HG03354 (cell line): ENCODE data around the gene TLCD2.
"Not testable (repeated sequence)": the region's sequence is repeated elsewhere in the genome, so short reads cannot be mapped to it uniquely, and the experiment has no call there.

Source experiments
- ATAC-seq: cut with Tn5 transposase; IDR thresholded peaks from one replicate; pipeline ENCODE4 v1.9.1; 2021; ENCODE audit warnings: mild to moderate bottlenecking; ENCODE audit not compliant: unreplicated experiment, poor library complexity, severe bottlenecking

TLCD2 gene

DNA sequence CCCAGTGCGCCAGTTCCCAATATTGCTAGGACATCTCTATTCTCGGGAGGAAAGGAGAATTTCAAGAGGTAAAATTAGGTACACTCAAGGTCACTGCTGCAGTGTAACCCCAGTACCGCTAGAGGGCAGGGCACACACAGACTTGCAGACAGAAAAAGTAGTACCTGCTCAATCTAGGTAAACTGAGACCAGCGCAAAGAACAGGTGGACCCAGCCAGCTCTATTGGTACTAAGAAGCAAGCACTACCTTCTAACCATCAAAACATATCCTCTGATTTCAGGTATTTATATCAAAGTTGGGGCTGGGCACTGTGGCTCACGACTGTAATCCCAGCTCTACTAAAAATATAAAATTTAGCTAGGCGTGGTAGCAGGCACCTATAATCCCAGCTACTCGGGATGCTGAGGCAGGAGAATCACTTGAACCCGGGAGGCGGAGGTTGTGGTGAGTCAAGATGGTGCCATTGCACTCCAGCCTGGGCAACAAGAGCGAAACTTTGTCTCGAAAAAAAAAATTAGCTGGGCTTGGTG is 10.7 kb upstream of the TLCD2 start:
- no peak for ATAC-seq

DNA sequence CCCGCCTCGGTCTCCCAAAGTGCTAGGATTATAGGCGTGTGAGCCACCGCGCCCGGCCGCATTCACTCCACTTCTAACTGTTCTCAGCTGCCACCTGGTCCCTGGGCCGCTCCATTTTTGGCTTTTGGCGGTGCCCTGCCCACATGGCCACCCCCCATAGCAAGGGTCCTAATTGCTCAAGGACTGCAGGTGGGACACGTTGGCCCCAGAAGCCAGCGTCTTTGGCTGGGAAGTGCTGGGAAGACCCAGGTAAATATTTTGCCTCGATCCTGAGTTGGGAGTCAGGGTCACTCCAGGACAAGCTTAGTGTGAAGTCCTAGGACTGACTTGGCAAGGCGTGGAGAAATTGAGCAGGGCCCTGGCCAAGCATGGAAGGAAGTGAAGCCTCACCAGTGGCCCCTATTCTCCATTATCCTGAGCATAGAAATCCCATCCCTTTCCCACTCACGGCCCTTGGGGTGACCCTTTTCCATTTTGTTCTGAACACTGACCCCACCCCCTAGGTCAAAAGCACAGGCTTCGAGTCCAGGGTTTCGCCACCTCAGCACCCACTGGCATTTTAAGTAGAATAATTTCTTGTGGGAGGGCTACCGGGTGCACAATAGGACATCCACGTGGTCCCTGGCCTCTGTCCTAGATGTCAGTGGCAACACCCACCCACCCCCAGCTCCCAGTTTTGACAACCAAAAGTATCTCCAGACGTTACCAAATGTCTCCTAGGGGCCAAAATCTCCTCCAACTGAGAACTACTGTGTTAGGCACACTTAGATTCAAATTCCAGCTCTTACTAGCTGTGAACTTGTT is 8.4 kb upstream of the TLCD2 start:
- ATAC-seq = no peak

DNA sequence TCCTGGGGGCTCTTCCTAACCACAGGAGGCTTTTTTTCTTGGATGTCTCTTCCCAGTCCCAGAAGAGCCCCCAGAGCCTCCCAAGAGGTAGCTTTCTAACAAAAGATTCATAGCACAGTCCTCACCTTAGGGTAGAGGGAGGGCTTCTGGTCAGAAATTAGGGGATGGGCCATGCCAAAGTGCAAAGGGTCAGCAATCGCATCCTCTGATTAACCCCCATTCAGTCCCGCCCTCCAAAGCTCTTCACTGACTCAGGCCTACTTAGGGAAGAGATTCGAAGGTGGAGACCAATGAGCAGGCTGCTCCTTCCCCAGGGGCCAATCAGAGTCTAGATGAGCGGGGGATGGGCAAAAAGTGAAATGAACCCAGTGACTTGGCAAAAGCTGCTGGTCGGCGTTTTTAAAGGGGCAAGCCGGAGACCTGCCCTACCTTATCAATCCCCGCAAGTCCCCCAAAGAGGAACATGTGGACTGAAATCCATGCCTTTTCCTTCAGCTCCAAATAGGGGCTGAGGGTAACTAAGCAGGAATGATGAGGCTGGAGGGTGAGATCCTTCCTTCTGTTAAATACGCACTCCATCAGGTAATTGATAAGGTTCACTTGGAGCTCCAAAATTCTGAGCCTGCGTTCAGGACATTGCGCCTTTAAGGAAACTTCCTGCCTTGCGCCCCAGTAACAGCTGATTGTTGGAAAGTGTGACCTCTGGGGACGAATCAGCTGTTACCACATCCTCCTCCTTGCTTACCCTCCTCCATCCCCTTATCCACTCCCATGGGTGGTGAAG is 6.9 kb upstream of the TLCD2 start:
- ATAC-seq = peak; percentile 43

GRCh38 chr17:1716076-1716911 is 6.1 kb upstream of the TLCD2 start:
- peak; percentile 78 for ATAC-seq

GRCh38 chr17:1715803-1716075 is 5.6 kb upstream of the TLCD2 start:
- no peak for ATAC-seq

GRCh38 chr17:1714980-1715802 is 5.0 kb upstream of the TLCD2 start:
- no peak for ATAC-seq

- no peak for ATAC-seq
Observed at GRCh38 chr17:1714427-1714979, 4.3 kb upstream of the TLCD2 start.

- no peak for ATAC-seq
Observed at GRCh38 chr17:1713878-1714426, 3.8 kb upstream of the TLCD2 start.

- ATAC-seq = no peak
Observed at GRCh38 chr17:1713160-1713877, 3.1 kb upstream of the TLCD2 start.

DNA sequence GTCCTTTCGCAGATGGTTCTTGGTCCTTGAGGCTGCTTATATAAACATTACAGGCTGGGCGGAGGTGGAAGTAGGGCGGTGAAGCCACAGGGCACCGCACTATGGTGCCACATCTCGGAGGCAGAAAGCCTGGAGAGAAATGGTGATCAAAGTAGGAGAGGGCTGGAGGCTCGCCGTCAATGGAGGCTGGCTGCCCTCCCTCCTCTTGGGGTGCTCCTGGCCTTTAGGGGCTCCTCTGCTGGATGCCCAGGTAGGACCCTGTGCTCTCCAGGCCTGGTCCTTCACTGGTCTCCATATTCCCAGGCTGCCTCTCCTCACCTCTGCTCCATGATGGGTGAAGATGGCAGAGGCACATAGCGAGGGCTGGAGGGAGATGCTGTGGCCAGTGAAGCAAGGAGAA is 2.1 kb upstream of the TLCD2 start:
- no peak for ATAC-seq

GRCh38 chr17:1711804-1712203 is 1.6 kb upstream of the TLCD2 start:
- no peak for ATAC-seq

- no peak for ATAC-seq
Observed at GRCh38 chr17:1710807-1711553, 803 bp upstream of the TLCD2 start.

DNA sequence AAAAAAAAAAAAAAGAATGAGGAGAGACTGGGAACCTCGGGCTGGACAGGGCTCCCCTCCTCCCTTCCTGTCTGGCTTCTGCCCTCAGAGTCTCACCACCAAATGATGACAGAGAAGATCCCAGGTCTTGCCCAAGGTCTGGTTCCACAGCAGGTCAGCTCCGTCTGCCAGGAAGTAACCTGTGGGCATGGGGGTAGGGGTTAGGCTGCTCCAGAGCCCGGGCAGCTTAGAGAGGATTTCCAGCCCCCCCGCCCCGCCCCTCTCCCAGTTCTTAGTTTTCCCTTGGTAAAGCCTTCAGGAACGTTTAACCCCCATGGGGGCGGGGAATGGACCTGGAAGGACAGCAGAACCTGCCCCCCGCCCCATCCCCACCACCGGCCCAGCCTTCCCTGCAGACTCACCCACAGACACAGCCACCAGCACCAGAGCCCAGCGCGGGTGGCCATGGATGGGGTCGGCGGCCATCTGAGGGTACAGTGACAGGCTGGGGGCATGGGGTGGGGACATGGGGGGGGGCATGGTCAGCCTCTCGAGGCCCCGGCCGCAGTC is 700 bp downstream of the TLCD2 start:
- ATAC-seq = no peak

DNA sequence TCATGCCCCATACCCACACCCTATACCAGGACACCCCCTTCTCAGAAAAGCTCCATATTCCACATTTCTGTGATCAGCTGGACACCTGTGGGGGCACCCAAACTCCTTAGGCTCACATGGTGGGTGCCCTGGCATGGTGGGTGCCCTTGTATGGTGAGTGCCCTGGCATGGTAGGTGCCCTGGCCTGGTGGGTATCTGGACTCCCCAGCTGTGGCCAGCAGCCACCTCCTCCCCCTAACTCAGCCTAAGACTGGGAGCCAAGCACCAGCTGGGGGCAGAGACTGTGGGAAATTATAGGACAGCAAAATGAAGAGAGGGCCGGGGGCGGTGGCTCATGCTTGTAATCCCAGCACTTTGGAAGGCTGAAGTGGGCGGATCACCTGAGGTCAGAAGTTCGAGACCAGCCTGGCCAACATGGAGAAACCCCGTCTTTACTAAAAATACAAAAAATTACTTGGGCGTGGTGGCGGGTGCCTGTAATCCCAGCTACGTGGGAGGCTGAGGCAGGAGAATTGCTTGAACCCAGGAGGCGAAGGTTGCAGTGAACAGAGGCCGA is 1.3 kb downstream of the TLCD2 start:
- ATAC-seq = not testable (repeated sequence)

DNA sequence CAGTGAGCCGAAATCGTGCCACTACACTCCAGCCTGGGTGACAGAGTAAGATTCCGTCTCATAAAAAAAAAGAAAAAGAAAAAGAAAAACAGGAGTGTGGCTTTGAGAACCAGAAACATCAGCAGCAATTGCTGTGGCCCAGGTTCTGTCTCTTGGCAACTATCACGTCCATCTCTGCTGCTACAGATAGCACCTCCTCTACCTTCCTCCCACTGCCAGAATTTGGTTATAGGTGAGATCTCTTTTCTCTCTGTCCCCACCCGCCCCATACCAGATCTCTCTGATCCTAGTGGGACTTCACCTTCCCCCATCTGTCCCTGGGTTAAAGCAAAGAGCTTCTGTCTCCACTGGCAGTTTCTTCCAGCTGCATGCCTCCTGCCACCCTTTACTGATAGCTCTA is 3.1 kb downstream of the TLCD2 start:
- no peak for ATAC-seq

- no peak for ATAC-seq
Observed at GRCh38 chr17:1705004-1705403, 5.2 kb downstream of the TLCD2 start.

- ATAC-seq = no peak
Observed at GRCh38 chr17:1703063-1703462, 7.1 kb downstream of the TLCD2 start.
